ENCODE data around the gene PLAC9.

- TF ChIP-seq CTCF (IDR thresholded peaks at IDR 0.05) (no peak), POLR2A (IDR thresholded peaks at IDR 0.05) (no peak)
Observed at GRCh38 chr10:80137920-80138319, 5.4 kb downstream of the PLAC9 start.
